Measurements from ENCODE around the gene PCGF1.
"Not testable (repeated sequence)": the region's sequence is repeated elsewhere in the genome, so short reads cannot be mapped to it uniquely, and the experiment has no call there.

Gene PCGF1

DNA sequence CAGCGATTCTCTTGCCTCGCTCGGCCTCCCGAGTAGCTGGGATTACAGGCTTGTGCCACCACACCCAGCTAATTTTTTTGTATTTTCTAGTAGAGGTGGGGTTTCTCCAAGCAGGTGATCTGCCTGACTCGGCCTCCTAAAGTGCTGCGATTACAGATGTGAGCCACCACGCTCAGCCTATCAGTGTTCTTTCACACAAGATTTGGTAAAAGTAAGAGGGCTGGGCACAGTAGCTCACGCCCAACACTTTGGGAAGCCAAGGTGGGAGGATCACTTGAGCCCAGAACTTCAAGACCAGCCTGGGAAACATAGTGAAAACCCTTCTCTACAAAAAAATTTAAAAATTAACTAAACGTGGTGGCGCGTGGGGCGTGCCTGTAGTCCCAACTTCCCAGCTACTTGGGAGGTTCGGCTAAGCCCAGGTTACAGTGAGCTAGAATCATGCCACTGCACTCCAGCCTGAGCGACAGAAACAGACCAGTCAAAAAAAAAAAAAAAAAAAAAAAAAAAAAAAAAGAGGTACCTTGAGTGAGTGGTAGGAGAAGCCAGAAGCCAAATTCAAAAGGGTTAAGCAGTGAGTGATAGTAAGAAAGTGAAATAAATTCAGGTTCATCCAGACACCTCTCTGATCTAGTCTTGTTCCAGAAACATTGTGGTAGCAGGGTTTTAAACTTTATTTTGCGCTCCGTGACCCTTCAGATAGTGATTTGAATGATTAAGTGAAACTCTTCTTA is 36.0 kb downstream of the PCGF1 start:
- no peak for DNase-seq

GRCh38 chr2:74470742-74471141 is 36.8 kb downstream of the PCGF1 start:
- DNase-seq, result not testable (repeated sequence)

DNA sequence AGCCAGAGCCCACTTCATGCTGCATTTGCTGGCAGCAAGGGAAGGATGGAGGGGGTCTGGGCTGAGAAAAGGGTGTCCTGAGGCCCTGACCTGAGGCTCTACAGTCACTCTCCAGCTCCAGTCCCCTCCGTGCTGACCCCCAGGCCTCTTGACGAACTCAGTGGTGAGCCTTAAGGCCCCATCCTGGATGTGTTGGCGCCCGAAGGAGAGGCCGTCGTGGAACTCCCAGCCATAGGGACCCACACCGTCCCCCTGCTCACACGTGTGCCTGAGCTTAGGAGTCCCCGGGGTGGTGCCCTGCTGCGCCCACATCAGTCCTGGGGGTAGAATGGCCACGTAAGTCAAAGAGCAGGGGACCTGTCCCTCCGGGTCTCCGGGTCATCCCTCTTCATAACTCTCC is 43.1 kb downstream of the PCGF1 start:
- DNase-seq, result no peak

DNA sequence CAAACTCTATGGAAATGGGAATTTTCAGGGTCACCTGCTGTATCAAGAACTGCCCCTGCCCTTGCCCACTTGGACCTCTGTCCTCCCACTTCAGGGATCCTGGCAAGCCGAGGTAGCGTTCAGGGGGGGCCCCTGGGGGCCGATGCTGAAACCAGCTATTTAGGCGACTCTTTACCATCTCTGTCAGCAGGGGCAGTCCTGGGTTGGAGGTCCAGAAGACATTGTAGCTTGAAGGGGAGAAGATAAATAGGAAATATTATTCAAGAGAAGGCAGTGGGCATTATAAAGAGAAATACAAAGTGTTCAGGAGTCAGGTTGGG is 44.7 kb downstream of the PCGF1 start:
- no peak for DNase-seq

DNA sequence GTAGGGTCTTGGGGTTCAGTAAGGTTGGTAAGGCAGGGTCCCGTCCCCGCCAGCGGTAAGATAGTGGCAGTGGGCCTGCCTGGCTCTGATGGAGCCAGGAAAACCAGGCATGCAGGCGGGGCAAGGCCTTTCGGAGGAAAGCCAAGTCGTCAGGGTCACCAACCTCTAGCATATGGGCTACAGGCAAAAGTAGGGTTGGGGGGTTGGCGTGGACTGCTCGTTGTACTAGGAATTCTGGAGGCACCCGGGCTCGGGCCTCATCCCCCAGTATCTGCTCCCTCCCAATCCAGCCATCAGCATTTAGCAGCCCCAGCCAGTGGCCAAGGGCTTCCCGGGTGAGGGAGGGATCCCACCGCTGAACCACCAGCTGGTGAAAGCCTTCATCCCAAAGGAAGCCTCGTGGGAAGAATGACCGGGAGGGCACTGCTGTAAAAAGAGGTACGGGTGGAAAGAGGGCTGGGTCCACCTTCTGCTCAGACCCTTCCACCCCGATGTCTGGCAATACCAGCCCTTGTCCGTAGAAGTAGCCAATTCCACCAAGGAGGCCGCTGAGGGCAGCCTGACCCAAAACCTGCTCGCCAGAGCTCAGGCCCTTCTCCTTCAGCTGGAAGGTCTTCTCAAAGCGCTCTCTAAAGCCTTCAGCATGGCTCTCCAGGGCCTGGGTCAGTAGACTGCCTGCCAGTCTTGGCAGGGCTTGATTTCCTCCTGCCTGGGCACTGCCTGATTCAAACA is 45.3 kb downstream of the PCGF1 start:
- no peak for DNase-seq

GRCh38 chr2:74461187-74462053 is 46.1 kb downstream of the PCGF1 start:
- no peak for DNase-seq

GRCh38 chr2:74460187-74460586 is 47.3 kb downstream of the PCGF1 start:
- not testable (repeated sequence) for DNase-seq

GRCh38 chr2:74459503-74460118 is 47.9 kb downstream of the PCGF1 start:
- DNase-seq, result not testable (repeated sequence)

GRCh38 chr2:74458938-74459363 is 48.5 kb downstream of the PCGF1 start:
- no peak for DNase-seq

DNA sequence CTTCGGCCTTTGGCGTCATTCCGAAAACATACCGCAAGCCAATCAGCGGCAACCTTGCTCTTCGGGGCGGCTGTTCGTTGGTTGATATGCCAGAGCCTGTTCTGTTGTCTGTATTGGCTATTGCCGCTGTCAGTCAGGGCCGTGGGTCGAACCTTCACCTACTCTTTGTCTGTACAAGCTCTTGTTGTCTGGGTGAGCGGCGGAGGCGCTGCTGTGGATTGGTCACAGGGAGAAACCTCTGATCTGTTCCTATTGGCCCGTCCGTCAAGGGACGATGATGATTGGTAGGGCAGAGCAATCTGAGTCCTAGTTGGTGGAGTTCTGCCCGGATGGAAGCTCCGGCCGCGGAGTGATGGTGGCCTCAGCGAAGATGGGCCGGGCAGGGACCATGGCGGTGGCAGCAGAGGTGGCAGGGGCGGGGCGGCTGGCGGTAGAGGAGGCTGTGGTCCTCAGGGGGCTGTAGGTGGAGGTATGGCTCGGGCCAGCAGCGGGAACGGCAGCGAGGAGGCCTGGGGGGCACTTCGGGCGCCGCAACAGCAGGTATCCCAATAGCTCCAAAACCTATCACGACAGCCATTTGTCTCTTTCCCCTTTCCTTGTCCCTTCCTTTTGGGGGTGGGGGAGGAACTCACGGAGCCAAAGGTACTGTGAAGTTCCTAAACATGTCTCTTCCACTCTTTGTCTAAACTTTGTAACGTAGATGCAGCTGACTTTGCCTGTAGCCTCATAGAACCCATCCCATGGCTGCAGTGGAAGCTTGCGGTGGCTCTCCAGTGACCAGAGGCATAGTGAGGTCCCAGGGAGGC is 49.2 kb downstream of the PCGF1 start, which contains the start of gene WBP1:
TSS of gene WBP1 (plus strand) at position 307 of the 806 bp plus-strand sequence. CDS start at position 472, 165 bp downstream.
- peak; percentile 99 for DNase-seq

- peak; percentile 85 for DNase-seq
Measured at GRCh38 chr2:74457549-74458131, 49.9 kb downstream of the PCGF1 start.

DNA sequence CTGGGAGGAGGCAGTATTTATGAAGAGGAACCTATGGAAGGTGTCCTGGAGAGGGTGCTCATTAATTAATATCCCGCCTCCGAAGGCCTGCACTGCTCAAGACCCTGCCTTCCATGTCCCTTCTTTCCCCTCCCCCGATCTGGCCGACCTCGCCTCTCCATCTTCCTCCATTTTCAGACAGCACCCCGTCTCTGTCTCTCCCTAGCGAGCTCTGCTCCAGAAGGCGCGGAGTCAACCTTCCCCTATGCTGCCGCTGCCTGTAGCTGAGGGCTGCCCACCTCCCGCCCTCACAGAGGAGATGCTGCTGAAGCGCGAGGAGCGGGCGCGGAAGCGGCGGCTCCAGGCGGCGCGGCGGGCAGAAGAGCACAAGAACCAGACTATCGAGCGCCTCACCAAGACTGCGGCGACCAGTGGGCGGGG is 50.4 kb downstream of the PCGF1 start:
- no peak for DNase-seq
